Measurements from ENCODE around the gene CCDC148.

CCDC148 gene

GRCh38 chr2:158174495-158174894 lies 282.1 kb downstream of the CCDC148 start:
- Mint-ChIP-seq H3K4me1 (peaks cover 9% of the 10 kb centered on the region), H3K36me3 (ENCODE audit: low read depth) (no peaks in the 10 kb centered on the region), H3K9me3 (no peaks in the 10 kb centered on the region), H3K27me3 (ENCODE audit: low read depth) (no peaks in the 10 kb centered on the region), H3K27ac (no peak overlapping the region), H3K4me3 (no peak overlapping the region)
- no peak for TF ChIP-seq CTCF (IDR thresholded peaks at IDR 0.05; ENCODE audit: unreplicated experiment in 3 of 3)

- no peaks in the 10 kb centered on the region for H3K36me3 Mint-ChIP-seq (ENCODE audit: low read depth)
- H3K9me3 Mint-ChIP-seq, result no peaks in the 10 kb centered on the region
- no peaks in the 10 kb centered on the region for H3K27me3 Mint-ChIP-seq (ENCODE audit: low read depth)
- H3K4me3 Mint-ChIP-seq, result no peak overlapping the region
- no peaks in the 10 kb centered on the region for H3K4me1 Mint-ChIP-seq
- H3K27ac Mint-ChIP-seq, result no peak overlapping the region
- no peak for TF ChIP-seq CTCF (IDR thresholded peaks at IDR 0.05; ENCODE audit: unreplicated experiment in 3 of 3)
Observed at GRCh38 chr2:158172719-158173118, 283.8 kb downstream of the CCDC148 start.

- Mint-ChIP-seq H3K27me3 (ENCODE audit: low read depth) (no peaks in the 10 kb centered on the region), H3K36me3 (ENCODE audit: low read depth) (no peaks in the 10 kb centered on the region), H3K4me1 (no peaks in the 10 kb centered on the region), H3K4me3 (no peak overlapping the region), H3K9me3 (no peaks in the 10 kb centered on the region), H3K27ac (no peak overlapping the region)
- TF ChIP-seq CTCF (IDR thresholded peaks at IDR 0.05; ENCODE audit: unreplicated experiment in 3 of 3), result no peak
Observed at GRCh38 chr2:158154596-158154995, 302.0 kb downstream of the CCDC148 start.

- no peak overlapping the region for H3K27ac Mint-ChIP-seq
- no peaks in the 10 kb centered on the region for H3K36me3 Mint-ChIP-seq (ENCODE audit: low read depth)
- H3K4me3 Mint-ChIP-seq, result no peak overlapping the region
- no peak for TF ChIP-seq CTCF (IDR thresholded peaks at IDR 0.05; ENCODE audit: unreplicated experiment in 3 of 3)
- H3K4me1 Mint-ChIP-seq, result no peaks in the 10 kb centered on the region
- no peaks in the 10 kb centered on the region for H3K27me3 Mint-ChIP-seq (ENCODE audit: low read depth)
- peaks cover 2% of the 10 kb centered on the region for H3K9me3 Mint-ChIP-seq
Observed at GRCh38 chr2:158153270-158154015, 303.1 kb downstream of the CCDC148 start.

GRCh38 chr2:158144914-158145625 lies 311.5 kb downstream of the CCDC148 start:
- Mint-ChIP-seq H3K27ac (no peak overlapping the region), H3K27me3 (ENCODE audit: low read depth) (no peaks in the 10 kb centered on the region), H3K36me3 (ENCODE audit: low read depth) (peaks cover 6% of the 10 kb centered on the region), H3K4me3 (no peak overlapping the region), H3K4me1 (no peaks in the 10 kb centered on the region), H3K9me3 (peaks cover 28% of the 10 kb centered on the region)
- no peak for TF ChIP-seq CTCF (IDR thresholded peaks at IDR 0.05; ENCODE audit: unreplicated experiment in 3 of 3)

Data from nephron (organoid).